ENCODE results near the gene MRPS18A. TPM values are rescaled to one million over a fixed set of nuclear protein-coding genes. Genes with fewer than 3 reads are reported as not detected.

MRPS18A gene
- total RNA-seq, 3 donors from 2014 or later, result 37.7 to 63.2 (median 40.6) TPM

- Histone ChIP-seq H3K27me3 (no peaks in the 10 kb centered on the region), H3K4me1 (no peaks in the 10 kb centered on the region), H3K9me3 (no peaks in the 10 kb centered on the region), H3K36me3 (no peaks in the 10 kb centered on the region), H3K4me3 (no peak overlapping the region), H3K27ac (no peak overlapping the region)
- intact Hi-C loops (cut with DNase I; ENCODE audit: low total_unique reads), result no loop called here
- no peak for TF ChIP-seq POLR2A (IDR thresholded peaks at IDR 0.05)
- no peak for TF ChIP-seq CTCF (IDR thresholded peaks at IDR 0.05)
- no peak for TF ChIP-seq POLR2AphosphoS5 (IDR thresholded peaks at IDR 0.05)
- DNase-seq (ENCODE audit: low spot score in 2 of 2), result no peak
Observed at GRCh38 chr6:43680308-43681200, 7.0 kb downstream of the MRPS18A start.

GRCh38 chr6:43679057-43679456 is 8.5 kb downstream of the MRPS18A start:
- H3K27me3 ChIP-seq, result no peaks in the 10 kb centered on the region
- no peak overlapping the region for H3K4me3 ChIP-seq
- no peak for DNase-seq (ENCODE audit: low spot score in 2 of 2)
- H3K9me3 ChIP-seq, result no peaks in the 10 kb centered on the region
- H3K36me3 ChIP-seq, result no peaks in the 10 kb centered on the region
- no peak overlapping the region for H3K27ac ChIP-seq
- TF ChIP-seq POLR2A (IDR thresholded peaks at IDR 0.05) (no peak), POLR2AphosphoS5 (IDR thresholded peaks at IDR 0.05) (no peak), CTCF (IDR thresholded peaks at IDR 0.05) (no peak)
- intact Hi-C loops (cut with DNase I; ENCODE audit: low total_unique reads), result no loop called here
- no peaks in the 10 kb centered on the region for H3K4me1 ChIP-seq

GRCh38 chr6:43678341-43678740 is 9.2 kb downstream of the MRPS18A start:
- no peak for DNase-seq (ENCODE audit: low spot score in 2 of 2)
- Histone ChIP-seq H3K4me1 (no peaks in the 10 kb centered on the region), H3K9me3 (no peaks in the 10 kb centered on the region), H3K27me3 (no peaks in the 10 kb centered on the region), H3K36me3 (no peaks in the 10 kb centered on the region), H3K4me3 (no peak overlapping the region), H3K27ac (no peak overlapping the region)
- intact Hi-C loops (cut with DNase I; ENCODE audit: low total_unique reads), result no loop called here
- no peak for TF ChIP-seq CTCF (IDR thresholded peaks at IDR 0.05)
- no peak for TF ChIP-seq POLR2A (IDR thresholded peaks at IDR 0.05)
- TF ChIP-seq POLR2AphosphoS5 (IDR thresholded peaks at IDR 0.05), result no peak

- Histone ChIP-seq H3K9me3 (no peaks in the 10 kb centered on the region), H3K27ac (no peak overlapping the region), H3K4me3 (no peak overlapping the region), H3K27me3 (no peaks in the 10 kb centered on the region), H3K4me1 (no peaks in the 10 kb centered on the region), H3K36me3 (no peaks in the 10 kb centered on the region)
- TF ChIP-seq POLR2AphosphoS5 (IDR thresholded peaks at IDR 0.05), result no peak
- TF ChIP-seq POLR2A (IDR thresholded peaks at IDR 0.05), result no peak
- TF ChIP-seq CTCF (IDR thresholded peaks at IDR 0.05), result no peak
- no peak for DNase-seq (ENCODE audit: low spot score in 2 of 2)
- intact Hi-C loops (cut with DNase I; ENCODE audit: low total_unique reads), result no loop called here
Observed at GRCh38 chr6:43677759-43678158, 9.8 kb downstream of the MRPS18A start.

- intact Hi-C loops (cut with DNase I; ENCODE audit: low total_unique reads), result no loop called here
Observed at GRCh38 chr6:43676962-43677606, 10.5 kb downstream of the MRPS18A start.

More at GRCh38 chr6:43676962-43677606, 10.5 kb downstream of the MRPS18A start:
- no peak overlapping the region for H3K4me3 ChIP-seq
- DNase-seq (ENCODE audit: low spot score in 2 of 2), result no peak
- TF ChIP-seq POLR2A (IDR thresholded peaks at IDR 0.05), result no peak
- no peak for TF ChIP-seq CTCF (IDR thresholded peaks at IDR 0.05)
- no peak for TF ChIP-seq POLR2AphosphoS5 (IDR thresholded peaks at IDR 0.05)
- no peaks in the 10 kb centered on the region for H3K27me3 ChIP-seq
- no peaks in the 10 kb centered on the region for H3K36me3 ChIP-seq
- no peak overlapping the region for H3K27ac ChIP-seq
- H3K9me3 ChIP-seq, result no peaks in the 10 kb centered on the region
- no peaks in the 10 kb centered on the region for H3K4me1 ChIP-seq
